Fibroblast of gingiva (primary cell): Measurements from ENCODE around the gene RPL14.
"Not testable (repeated sequence)": the region's sequence is repeated elsewhere in the genome, so short reads cannot be mapped to it uniquely, and the experiment has no call there.

Experiments used
- DNase-seq: peaks from one replicate; pipeline ENCODE4 v3.0.0-alpha.2; 2011; ENCODE audit warnings: low read depth

RPL14 gene

GRCh38 chr3:40456940-40457823 lies at the start of gene RPL14:
Gene RPL14 (plus strand): TSS chr3:40457339. CDS start chr3:40457472, 133 bp downstream.
- DNase-seq = peak; percentile 97

GRCh38 chr3:40407611-40408010 lies 49.5 kb upstream of the RPL14 start:
- DNase-seq = no peak

- no peak for DNase-seq
These were observed 42.9 kb upstream of the RPL14 start for GRCh38 chr3:40414270-40414669.

GRCh38 chr3:40417845-40418543 lies 39.1 kb upstream of the RPL14 start:
- no peak for DNase-seq

- DNase-seq = no peak
These were observed 34.3 kb upstream of the RPL14 start for GRCh38 chr3:40422861-40423260.

GRCh38 chr3:40427045-40427669 lies 30.0 kb upstream of the RPL14 start:
- no peak for DNase-seq

GRCh38 chr3:40432793-40433192 lies 24.3 kb upstream of the RPL14 start:
- no peak for DNase-seq

- DNase-seq = no peak
These were observed 19.2 kb upstream of the RPL14 start for GRCh38 chr3:40437889-40438288.

- no peak for DNase-seq
These were observed 12.1 kb upstream of the RPL14 start for GRCh38 chr3:40445062-40445461.

- no peak for DNase-seq
These were observed 11.3 kb upstream of the RPL14 start for GRCh38 chr3:40445880-40446279.

- no peak for DNase-seq
These were observed 6.7 kb upstream of the RPL14 start for GRCh38 chr3:40450438-40450837.

GRCh38 chr3:40451551-40451950 lies 5.6 kb upstream of the RPL14 start:
- no peak for DNase-seq

- no peak for DNase-seq
These were observed 5.1 kb upstream of the RPL14 start for GRCh38 chr3:40452057-40452456.

GRCh38 chr3:40452562-40452875 lies 4.6 kb upstream of the RPL14 start:
- DNase-seq = no peak

- peak; percentile 98 for DNase-seq
These were observed 4.0 kb upstream of the RPL14 start for GRCh38 chr3:40452876-40453730.

- DNase-seq = no peak
These were observed 3.2 kb upstream of the RPL14 start for GRCh38 chr3:40453933-40454332.

- no peak for DNase-seq
These were observed 1.8 kb upstream of the RPL14 start for GRCh38 chr3:40455328-40455727.

GRCh38 chr3:40456279-40456939 lies 730 bp upstream of the RPL14 start:
- DNase-seq = no peak

- no peak for DNase-seq
These were observed 1.3 kb downstream of the RPL14 start for GRCh38 chr3:40458473-40458872.

- not testable (repeated sequence) for DNase-seq
These were observed 3.3 kb downstream of the RPL14 start for GRCh38 chr3:40460481-40460880.

- no peak for DNase-seq
These were observed 4.0 kb downstream of the RPL14 start for GRCh38 chr3:40461161-40461560.

- DNase-seq = not testable (repeated sequence)
These were observed 5.7 kb downstream of the RPL14 start for GRCh38 chr3:40462838-40463237.
